ENCODE results near the gene HIP1.

- TF ChIP-seq CTCF (IDR thresholded peaks at IDR 0.05), result no peak
- TF ChIP-seq EZH2 (IDR thresholded peaks at IDR 0.05), result no peak
These were observed at the start of gene HIP1 for GRCh38 chr7:75738604-75738974.
